Ascending aorta (tissue), 2 donors: ENCODE results near the gene COL4A5. TPM values are rescaled to one million over a fixed set of nuclear protein-coding genes. Genes with fewer than 3 reads are reported as not detected.

Source experiments
- DNase-seq, 2 donors: peaks; one replicate each; pipeline ENCODE4 v3.0.0-alpha.2; 2019; ENCODE audit warnings: low spot score in 2 of 2
- H3K27ac ChIP-seq, 2 donors: fragments of 200-600 bp; sonication (generic); one replicate each; pipeline ENCODE4 v1.5.1; 2016 to 2017; ENCODE audit warnings: mild to moderate bottlenecking in 1 of 2
- H3K27me3 ChIP-seq: fragments of 200-600 bp; sonication (generic); one replicate; pipeline ENCODE4 v1.5.1; 2017
- H3K36me3 ChIP-seq, 2 donors: fragments of 200-600 bp; sonication (generic); one replicate each; pipeline ENCODE4 v1.5.1; 2016
- H3K4me1 ChIP-seq, 2 donors: fragments of 200-600 bp; sonication (generic); one replicate each; pipeline ENCODE4 v1.5.1; 2016 to 2017; ENCODE audit warnings: mild to moderate bottlenecking in 1 of 2
- H3K4me3 ChIP-seq, 2 donors: fragments of 200-600 bp; sonication (generic); one replicate each; pipeline ENCODE4 v1.5.1; 2016 to 2017; ENCODE audit warnings: mild to moderate bottlenecking in 1 of 2
- H3K9me3 ChIP-seq, 2 donors: fragments of 200-600 bp; sonication (generic); one replicate each; pipeline ENCODE4 v1.5.1; 2016
- intact Hi-C: fragments of 100-400 bp; cut with DNase I; formaldehyde crosslinking; loops from one replicate; pipeline ENCODE4 v1.15.1; 2023
- total RNA-seq: library from RNA; depleted of rRNA; stranded (reverse); fragments of >200 nt; gene quantifications from one replicate; pipeline ENCODE4 v1.1.0, GENCODE V29; 2016
- TF ChIP-seq, protein P1 (sequence below), 3 experiments: fragments of 200-600 bp in 2 of 3; fragments of 450-650 bp in 1 of 3; sonication (generic) in 2 of 3; IDR thresholded peaks; one replicate each; pipeline ENCODE4 v1.5.1; 2016 to 2019; ENCODE audit warnings: antibody characterized with exemption in 3 of 3, mild to moderate bottlenecking in 1 of 3, moderate library complexity in 1 of 3

COL4A5 gene
- total RNA-seq, 1 donor from 2014 or later: 12.0 TPM

DNA sequence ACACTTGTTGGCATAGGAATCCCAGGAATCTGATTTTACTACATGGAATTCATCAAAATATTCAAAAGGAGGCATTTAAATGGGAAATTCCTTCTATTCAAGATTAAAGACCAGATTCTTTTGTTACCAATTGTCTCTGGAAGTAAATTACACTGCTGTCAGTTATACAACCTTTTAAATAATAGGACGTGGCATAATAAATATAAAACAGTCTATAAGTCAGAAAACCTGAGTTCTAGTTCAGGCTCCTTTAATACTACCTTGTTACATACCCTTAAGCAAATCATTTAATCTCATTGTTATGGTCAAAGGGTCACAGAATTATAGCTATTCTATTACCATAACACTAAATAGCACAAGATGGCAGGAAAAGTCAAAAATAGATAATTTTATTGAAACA lies 20.2 kb upstream of the COL4A5 start:
- no peaks in the 10 kb centered on the region for H3K27me3 ChIP-seq
- H3K27ac ChIP-seq: no peak overlapping the region
- H3K36me3 ChIP-seq: no peaks in the 10 kb centered on the region
- H3K9me3 ChIP-seq: no peaks in the 10 kb centered on the region
- intact Hi-C loops: no loop called here
- no peak overlapping the region for H3K4me3 ChIP-seq
- TF ChIP-seq, protein P1, sequence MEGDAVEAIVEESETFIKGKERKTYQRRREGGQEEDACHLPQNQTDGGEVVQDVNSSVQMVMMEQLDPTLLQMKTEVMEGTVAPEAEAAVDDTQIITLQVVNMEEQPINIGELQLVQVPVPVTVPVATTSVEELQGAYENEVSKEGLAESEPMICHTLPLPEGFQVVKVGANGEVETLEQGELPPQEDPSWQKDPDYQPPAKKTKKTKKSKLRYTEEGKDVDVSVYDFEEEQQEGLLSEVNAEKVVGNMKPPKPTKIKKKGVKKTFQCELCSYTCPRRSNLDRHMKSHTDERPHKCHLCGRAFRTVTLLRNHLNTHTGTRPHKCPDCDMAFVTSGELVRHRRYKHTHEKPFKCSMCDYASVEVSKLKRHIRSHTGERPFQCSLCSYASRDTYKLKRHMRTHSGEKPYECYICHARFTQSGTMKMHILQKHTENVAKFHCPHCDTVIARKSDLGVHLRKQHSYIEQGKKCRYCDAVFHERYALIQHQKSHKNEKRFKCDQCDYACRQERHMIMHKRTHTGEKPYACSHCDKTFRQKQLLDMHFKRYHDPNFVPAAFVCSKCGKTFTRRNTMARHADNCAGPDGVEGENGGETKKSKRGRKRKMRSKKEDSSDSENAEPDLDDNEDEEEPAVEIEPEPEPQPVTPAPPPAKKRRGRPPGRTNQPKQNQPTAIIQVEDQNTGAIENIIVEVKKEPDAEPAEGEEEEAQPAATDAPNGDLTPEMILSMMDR (IDR thresholded peaks at IDR 0.05): no peak
- no peaks in the 10 kb centered on the region for H3K4me1 ChIP-seq
- no peak for DNase-seq

DNA sequence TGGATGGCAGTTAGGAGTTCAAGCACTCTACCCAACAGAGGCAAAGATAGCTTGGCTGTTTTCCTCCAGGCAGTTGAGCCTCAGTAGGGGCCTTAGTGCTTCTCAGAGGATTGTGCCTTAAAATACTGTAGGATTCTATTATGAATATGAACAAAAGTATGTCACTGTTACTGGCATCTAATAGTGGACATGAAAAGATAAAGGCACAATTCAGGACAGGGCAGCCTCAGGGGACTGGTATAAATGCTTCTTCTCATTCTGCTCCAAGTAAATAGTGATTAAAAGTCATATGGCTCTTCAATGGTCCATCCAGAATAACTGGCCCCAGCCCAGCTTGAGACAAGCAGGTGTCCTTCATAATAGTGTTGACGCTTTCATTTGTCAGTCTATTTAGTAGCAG lies 19.2 kb upstream of the COL4A5 start:
- no peak overlapping the region for H3K27ac ChIP-seq
- no peak overlapping the region for H3K4me3 ChIP-seq
- H3K4me1 ChIP-seq: no peaks in the 10 kb centered on the region
- H3K36me3 ChIP-seq: no peaks in the 10 kb centered on the region
- intact Hi-C loops: no loop called here
- no peaks in the 10 kb centered on the region for H3K9me3 ChIP-seq
- DNase-seq: no peak
- TF ChIP-seq, protein P1 (IDR thresholded peaks at IDR 0.05): no peak
- no peaks in the 10 kb centered on the region for H3K27me3 ChIP-seq

DNA sequence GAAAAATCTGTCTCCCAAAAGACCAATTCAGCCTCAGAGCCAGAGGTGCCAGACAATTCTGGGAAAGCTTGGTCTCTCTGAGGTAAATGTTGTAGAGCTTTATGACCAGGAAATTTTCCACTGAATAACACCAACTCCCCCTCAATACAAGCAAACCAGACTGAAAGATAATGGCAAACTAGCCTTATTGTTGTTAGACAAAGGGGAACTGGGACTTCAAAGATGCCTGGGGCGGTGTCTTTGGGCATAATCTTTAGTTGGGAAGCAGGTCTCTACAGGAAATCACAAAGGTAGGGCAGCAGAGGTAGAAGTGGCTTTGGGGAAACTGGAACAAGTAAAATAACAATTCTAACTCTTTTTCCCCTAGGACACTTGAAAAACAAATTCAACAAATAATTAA lies 13.4 kb upstream of the COL4A5 start:
- TF ChIP-seq, protein P1 (IDR thresholded peaks at IDR 0.05): no peak
- Histone ChIP-seq H3K27ac (no peak overlapping the region), H3K27me3 (no peaks in the 10 kb centered on the region), H3K36me3 (no peaks in the 10 kb centered on the region), H3K4me3 (no peak overlapping the region), H3K9me3 (no peaks in the 10 kb centered on the region), H3K4me1 (no peaks in the 10 kb centered on the region)
- intact Hi-C loops: no loop called here
- DNase-seq: no peak

DNA sequence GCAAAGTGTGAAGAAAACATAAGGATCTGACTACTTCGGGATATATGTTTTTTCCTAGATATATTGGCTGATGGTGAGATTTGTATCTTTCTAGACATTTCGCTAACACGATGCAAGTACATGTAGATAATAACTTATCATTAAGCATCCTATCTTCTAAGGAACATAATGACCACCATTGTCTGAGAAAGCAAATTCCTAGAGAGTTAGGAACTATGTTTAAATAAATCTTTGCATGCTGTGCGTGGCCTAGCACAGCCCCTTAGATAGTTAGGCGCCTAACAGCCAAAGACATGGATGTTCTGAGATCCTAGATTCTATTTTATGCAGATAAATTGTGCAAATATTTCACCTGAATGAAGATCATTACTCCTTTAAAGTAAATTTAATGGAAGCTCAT lies 4.4 kb upstream of the COL4A5 start:
- Histone ChIP-seq H3K4me1 (no peaks in the 10 kb centered on the region), H3K4me3 (no peak overlapping the region), H3K27ac (no peak overlapping the region), H3K9me3 (no peaks in the 10 kb centered on the region), H3K27me3 (no peaks in the 10 kb centered on the region), H3K36me3 (no peaks in the 10 kb centered on the region)
- no peak for DNase-seq
- TF ChIP-seq, protein P1 (IDR thresholded peaks at IDR 0.05): no peak
- intact Hi-C loops: loop anchor here (5.0 kb wide), 1 partner anchor 343 kb away; the partner anchor contains the start of genes ATG4A and PSMD10

DNA sequence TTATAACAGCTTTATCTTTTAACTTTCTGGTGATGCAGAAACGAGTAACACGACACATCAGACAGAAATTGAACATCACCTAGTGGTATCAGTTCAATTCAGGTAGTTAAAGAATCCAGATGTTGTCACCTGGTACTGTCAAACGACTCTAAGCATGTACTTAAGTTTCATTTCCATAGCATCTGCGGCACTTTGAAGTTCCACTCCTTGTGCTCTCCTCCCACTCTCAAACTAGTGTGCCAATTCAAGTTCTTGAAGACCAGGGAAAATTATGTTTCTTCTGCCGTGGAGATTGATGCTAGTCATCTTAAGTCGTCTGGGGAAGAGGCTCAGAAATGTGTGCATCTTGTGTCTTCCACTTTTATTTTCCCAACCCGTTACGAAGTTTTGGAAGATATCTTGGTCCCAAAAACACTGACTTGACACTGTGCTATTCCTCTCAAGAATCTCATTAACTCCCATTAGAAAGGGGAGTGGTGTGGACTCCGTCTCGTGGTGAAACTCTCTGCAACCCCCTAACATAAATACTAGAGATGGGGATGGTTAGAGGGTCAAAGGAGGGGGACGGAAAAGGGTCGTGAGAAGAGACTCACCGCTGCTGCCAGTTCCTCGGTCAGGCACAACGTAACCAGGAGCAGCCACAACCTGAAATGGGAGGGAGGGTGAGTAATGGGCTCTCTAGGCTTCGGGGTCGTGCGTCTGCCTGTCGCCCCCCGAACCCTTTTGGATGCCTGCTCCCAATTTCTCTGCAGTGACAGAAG lies 2.1 kb upstream of the COL4A5 start:
- Histone ChIP-seq H3K36me3 (no peaks in the 10 kb centered on the region), H3K27ac (no peak overlapping the region), H3K9me3 (no peaks in the 10 kb centered on the region), H3K27me3 (no peaks in the 10 kb centered on the region), H3K4me3 (peak overlapping the region in 1 of 2 donors; percentile 51), H3K4me1 (no peaks in the 10 kb centered on the region)
- intact Hi-C loops: loop anchor here (5.0 kb wide), 1 partner anchor 345 kb away; the partner anchor contains the start of genes ATG4A and PSMD10
- TF ChIP-seq, protein P1 (IDR thresholded peaks at IDR 0.05): no peak
- no peak for DNase-seq
